Heart left ventricle (tissue), 13 donors: Measurements from ENCODE around the gene ETV5.

ENCODE experiments used
- CTCF ChIP-seq, 12 donors: fragments of 200-600 bp; sonication (generic) in 4 of 12; IDR thresholded peaks; one replicate each; pipeline versions ENCODE4 v1.5.0 to v1.8.0; 2018 to 2022; ENCODE audit warnings: antibody characterized with exemption in 12 of 12, mild to moderate bottlenecking in 5 of 12
- POLR2A ChIP-seq, 2 donors: fragments of 450-650 bp; IDR thresholded peaks; one replicate each; pipeline ENCODE4 v1.6.1; 2017; ENCODE audit warnings: antibody characterized with exemption in 2 of 2, mild to moderate bottlenecking in 2 of 2, moderate library complexity in 2 of 2
- donor health status: ischemic (EF 13 %, LVEDD 7.1; RV severe dilation, severe dysfunction).
- donor health status: DM: no; HTN: yes; CAD: no.
- donor health status: DM: no; HTN: no; CAD: no.
- donor health status: ischemic (EF 25% LVEDD 6.9; RV normal size, moderate dysfunction).
- donor health status: ischemic (EF 25% LVEDD 5.7; RV mildly dilated, moderate dysfunction).
- donor health status: ischemic (EF 35%, LVEDD 5.7; RV mildly dilated, moderate dysfunction).
- donor health status: nonischemic (EF 11% LVEDD 7.7; RV severe dilation, severe dysfunction).
- donor health status: DM: yes; HTN: yes; CAD: no.
- donor health status: PGD.
- donor health status: ischemic (EF 29% LVEDD 5.4; RV normal size, mild dysfunction).
- donor health status: nonischemic (EF 23%, LVEDD 6.1; RV moderate dilation, normal function).

- TF ChIP-seq POLR2A (IDR thresholded peaks at IDR 0.05) (no peak), CTCF (IDR thresholded peaks at IDR 0.05) (no peak)
Measured at GRCh38 chr3:186069199-186069598, 39.7 kb downstream of the ETV5 start.
